NOMO-1 treated with DMSO at 0.1 percent for 48 hours (cell line): Measurements from ENCODE around the gene STXBP4.
"Not testable (repeated sequence)": the region's sequence is repeated elsewhere in the genome, so short reads cannot be mapped to it uniquely, and the experiment has no call there.

Experiments used
- DNase-seq: peaks from one replicate; lab custom pipeline; 2025; ENCODE audit not compliant: unreplicated experiment; lab: John Stamatoyannopoulos, UW

The STXBP4 gene

DNA sequence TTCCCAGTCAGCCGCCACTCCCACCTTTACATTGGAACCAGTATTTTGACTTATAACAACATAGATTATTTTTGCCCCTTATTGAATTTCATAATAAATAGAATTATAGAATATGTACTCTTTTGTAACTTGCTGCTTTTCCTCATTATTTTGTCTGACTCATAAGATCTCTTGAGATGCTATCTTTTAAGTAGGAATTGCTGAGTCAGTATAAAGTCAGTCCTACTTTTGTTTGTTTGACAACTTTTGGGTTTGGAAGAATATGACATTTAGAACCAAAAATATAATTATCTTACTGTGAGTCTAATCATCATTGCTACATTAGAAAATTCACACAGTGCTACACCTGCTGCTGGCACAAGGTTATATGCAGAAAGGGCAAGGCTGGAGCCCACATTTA lies 69.7 kb downstream of the STXBP4 start:
- DNase-seq = no peak

- no peak for DNase-seq
Measured at GRCh38 chr17:55040611-55041010, 72.0 kb downstream of the STXBP4 start.

GRCh38 chr17:55053855-55054254 lies 85.3 kb downstream of the STXBP4 start:
- DNase-seq = no peak

GRCh38 chr17:55054429-55054828 lies 85.9 kb downstream of the STXBP4 start:
- no peak for DNase-seq

- no peak for DNase-seq
Measured at GRCh38 chr17:55056526-55056925, 88.0 kb downstream of the STXBP4 start.

GRCh38 chr17:55057184-55057583 lies 88.6 kb downstream of the STXBP4 start:
- no peak for DNase-seq

DNA sequence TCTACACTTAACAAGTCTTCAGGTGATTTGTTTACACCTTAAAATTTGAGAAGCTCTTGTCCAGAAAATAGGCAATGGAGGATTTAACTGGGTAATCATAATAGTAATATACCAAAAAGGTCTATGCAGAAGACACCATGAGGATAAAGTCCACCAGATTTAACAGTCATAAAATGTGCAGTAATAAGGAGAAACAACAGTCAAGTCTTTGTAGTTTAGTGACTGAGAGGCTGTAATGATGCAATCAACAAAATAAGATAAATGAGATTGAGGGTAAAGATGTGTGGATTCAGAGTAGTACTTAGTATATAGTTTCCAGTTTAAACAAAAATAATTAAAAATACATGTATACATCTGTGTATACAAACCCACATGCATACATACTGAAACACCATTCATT lies 91.2 kb downstream of the STXBP4 start:
- no peak for DNase-seq

GRCh38 chr17:55062921-55063320 lies 94.4 kb downstream of the STXBP4 start:
- no peak for DNase-seq

GRCh38 chr17:55063885-55064874 lies 95.6 kb downstream of the STXBP4 start:
- DNase-seq = peak; percentile 43

DNA sequence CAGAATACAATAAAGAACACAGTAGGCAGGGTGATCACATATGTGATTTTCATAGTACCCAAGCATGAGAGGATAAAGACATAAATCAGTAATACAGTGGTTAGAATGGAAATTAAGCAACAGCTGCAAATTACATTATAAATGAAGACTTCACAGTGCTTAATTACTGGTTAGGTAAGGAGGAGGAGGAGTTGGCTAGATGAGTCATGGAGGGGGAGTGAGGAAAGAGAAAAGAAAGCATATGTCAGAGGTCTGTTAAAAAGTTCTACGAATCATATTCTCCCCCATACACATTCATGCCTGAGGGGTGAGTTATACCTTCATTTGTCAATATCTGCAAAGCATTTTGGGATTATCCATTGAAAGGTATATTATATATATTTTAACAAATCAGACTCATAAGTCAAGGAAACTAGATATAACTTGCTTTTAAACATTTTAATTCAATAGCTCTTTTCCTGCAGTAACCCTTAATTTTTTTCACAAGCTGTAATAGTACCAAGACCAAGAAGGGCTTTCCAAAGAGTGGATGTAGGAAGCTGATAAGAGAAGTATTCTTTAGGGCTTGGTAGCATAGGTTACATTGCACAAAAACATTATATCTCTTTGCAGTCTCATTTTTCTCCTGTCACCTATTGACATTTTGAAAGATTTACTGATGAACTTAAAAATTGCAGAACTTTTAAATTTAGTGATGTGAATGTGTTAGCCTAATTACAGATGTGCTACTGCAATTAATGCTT lies 99.3 kb downstream of the STXBP4 start:
- peak; percentile 94 for DNase-seq

DNA sequence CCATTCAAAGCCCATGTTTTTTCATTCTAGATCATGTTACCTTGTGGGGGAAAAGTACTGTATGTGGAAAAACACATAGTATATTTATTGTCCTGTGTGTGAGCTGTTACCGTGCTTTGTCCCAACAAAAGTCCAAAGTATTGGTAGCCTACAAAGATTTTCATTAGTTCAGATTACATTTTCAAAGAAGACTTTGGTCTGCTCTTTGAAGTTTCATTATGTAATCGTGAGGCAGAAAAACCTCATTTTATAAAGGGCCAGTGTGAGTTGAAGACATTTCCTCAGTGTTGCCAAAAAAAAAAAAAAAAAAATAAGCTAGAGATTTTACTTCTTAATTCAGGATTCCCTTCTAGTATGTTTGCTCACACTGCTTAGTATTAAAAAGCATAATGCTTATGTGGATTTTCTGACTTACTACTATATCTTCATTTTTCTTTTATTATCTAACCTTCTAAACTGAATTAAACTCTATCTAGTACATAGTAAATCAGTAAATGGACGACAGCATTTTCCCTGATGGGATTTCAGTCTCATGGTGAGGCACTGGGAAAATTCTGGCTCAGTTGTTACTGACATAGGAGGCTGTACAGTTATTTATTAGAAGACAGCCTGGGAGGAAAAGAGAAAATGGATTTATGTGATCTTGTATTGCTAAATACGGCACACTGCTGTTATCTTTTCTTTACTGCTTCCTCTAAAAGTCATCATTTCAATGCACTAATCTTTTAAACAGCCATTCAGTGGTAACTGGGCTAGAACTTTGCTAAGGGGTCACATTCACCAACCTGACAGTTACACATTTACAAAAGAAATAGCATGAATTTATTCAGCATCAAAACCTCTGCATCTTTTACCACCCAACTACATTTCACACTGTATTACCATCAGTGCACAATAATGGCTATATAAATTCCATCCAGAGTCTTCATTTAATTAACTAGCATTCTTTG lies 100.6 kb downstream of the STXBP4 start:
- peak; percentile 35 for DNase-seq

GRCh38 chr17:55069983-55070529 lies 101.5 kb downstream of the STXBP4 start:
- no peak for DNase-seq

DNA sequence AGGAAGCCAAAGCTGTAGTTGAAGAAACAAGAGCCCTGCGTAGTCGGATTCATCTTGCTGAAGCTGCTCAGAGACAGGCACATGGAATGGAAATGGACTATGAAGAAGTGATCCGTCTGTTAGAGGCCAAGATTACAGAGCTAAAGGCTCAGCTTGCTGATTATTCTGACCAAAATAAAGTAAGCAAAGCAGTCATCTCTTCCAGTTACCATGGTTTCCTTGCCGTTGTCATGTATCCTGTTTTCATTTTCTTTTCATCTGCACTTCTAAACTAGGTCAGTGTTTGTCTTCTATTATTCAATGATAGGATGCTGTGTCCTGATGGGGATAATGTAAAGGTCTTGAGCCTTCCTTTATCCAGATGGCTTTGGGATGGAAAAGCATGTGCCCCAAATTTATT lies 104.3 kb downstream of the STXBP4 start:
- DNase-seq = no peak

DNA sequence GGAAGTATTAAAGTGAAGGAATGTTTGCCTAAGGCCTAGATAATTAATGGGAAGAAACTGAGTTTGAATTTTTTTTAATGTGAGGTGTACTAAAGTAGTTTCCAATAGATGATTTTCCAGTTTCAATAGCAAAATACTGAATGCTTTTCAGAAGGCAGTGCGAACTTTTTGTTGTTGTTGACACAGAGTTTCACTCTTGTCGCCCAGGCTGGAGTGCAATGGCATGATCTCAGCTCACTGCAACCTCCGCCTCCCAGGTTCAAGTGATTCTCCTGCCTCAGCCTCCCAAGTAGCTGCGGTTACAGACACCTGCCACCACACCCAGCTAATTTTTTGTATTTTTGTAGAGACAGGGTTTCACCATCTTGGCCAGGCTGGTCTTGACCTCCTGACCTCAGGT lies 104.9 kb downstream of the STXBP4 start:
- not testable (repeated sequence) for DNase-seq

DNA sequence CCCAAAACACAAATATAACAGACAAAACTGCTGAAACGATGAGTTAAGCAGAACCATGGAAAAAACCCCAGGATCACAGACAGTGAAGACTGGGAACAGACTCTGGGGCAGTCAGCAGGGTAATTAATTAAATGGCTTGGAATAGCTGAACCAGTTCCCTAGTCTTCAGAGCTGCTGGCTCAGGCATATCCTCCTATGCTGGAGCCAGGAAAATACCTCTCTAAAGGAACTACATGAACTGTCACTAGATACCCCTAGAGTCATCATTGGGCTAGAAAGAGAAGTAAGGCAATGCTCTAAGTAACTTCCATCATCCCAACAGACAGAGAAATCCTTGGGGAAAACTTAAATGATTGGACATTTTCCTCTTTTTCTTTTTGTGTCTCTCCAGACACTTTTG lies 113.0 kb downstream of the STXBP4 start:
- DNase-seq = no peak

GRCh38 chr17:55086635-55087058 lies 118.1 kb downstream of the STXBP4 start:
- DNase-seq = peak; percentile 69

- no peak for DNase-seq
Measured at GRCh38 chr17:55089256-55089655, 120.7 kb downstream of the STXBP4 start.

- DNase-seq = peak; percentile 6
Measured at GRCh38 chr17:55090079-55090492, 121.5 kb downstream of the STXBP4 start.

GRCh38 chr17:55093353-55093752 lies 124.8 kb downstream of the STXBP4 start:
- DNase-seq = no peak

GRCh38 chr17:55098765-55099164 lies 130.2 kb downstream of the STXBP4 start:
- no peak for DNase-seq

DNA sequence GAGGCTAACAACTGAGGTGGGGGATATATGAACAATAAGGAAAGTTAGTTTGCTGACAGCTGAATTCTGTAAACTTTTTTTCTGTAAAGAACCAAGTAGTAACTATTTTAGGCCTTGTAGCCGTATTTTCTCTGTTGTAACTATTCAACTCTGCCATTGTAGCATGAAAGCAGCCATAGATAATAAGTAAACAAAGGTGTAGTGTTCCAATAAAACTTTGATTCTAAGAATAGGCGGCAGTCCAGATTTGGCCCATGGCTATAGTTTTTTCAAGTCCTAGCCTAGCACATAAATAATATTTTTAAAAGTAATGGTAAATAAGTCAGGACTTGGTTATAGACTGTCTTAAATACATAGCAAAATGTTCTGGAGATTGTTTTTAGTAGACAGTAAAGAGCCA lies 142.0 kb downstream of the STXBP4 start:
- no peak for DNase-seq
